Heart left ventricle (tissue), 13 donors: ENCODE data around the gene CCDC190.

Experiments
- POLR2A ChIP-seq, 2 donors: fragments of 450-650 bp; IDR thresholded peaks; one replicate each; pipeline ENCODE4 v1.6.1; 2017; ENCODE audit warnings: antibody characterized with exemption in 2 of 2, mild to moderate bottlenecking in 2 of 2, moderate library complexity in 2 of 2
- TF ChIP-seq, protein P1 (sequence below), 12 donors: fragments of 200-600 bp; sonication (generic) in 4 of 12; IDR thresholded peaks; one replicate each; pipeline versions ENCODE4 v1.5.0 to v1.8.0; 2018 to 2022; ENCODE audit warnings: antibody characterized with exemption in 12 of 12, mild to moderate bottlenecking in 5 of 12
- donor health status: ischemic (EF 13 %, LVEDD 7.1; RV severe dilation, severe dysfunction).
- donor health status: DM: no; HTN: yes; CAD: no.
- donor health status: DM: no; HTN: no; CAD: no.
- donor health status: ischemic (EF 25% LVEDD 6.9; RV normal size, moderate dysfunction).
- donor health status: ischemic (EF 25% LVEDD 5.7; RV mildly dilated, moderate dysfunction).
- donor health status: ischemic (EF 35%, LVEDD 5.7; RV mildly dilated, moderate dysfunction).
- donor health status: nonischemic (EF 11% LVEDD 7.7; RV severe dilation, severe dysfunction).
- donor health status: DM: yes; HTN: yes; CAD: no.
- donor health status: PGD.
- donor health status: ischemic (EF 29% LVEDD 5.4; RV normal size, mild dysfunction).
- donor health status: nonischemic (EF 23%, LVEDD 6.1; RV moderate dilation, normal function).

DNA sequence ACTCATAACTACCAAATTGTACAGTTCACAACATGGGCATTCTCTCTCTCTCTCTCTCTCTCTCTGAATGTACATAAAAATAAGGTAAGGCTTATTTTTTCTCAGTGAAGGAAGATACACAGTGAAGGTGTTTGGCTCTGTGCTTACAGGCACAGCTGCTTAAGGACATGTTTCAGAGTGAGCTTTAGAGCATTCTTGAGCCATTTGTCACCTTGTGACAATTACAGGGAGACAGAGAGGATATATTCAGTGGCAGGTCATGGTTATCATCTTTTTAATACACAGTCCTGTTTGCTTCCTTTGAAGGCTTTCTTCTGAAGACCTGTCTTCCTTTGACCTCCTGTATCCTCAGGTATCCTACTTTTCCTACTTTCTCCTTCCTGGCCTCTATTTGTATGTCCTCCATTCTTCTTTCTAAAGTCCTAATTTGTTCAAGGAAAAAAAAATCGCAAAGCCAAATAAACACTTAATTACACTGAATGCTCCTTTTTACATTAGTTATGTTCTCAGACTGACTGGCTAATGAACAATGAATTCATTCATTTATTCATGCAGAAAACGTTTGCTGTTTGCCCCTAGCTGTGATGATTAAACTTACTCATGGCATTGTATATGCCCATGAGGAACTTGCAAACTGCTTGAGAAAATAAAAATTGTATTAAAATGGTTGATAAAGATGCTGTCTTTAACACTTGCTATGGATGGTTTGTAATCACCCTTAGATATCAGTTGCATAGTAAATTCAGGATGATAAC is 37.0 kb downstream of the CCDC190 start:
- TF ChIP-seq, protein P1, sequence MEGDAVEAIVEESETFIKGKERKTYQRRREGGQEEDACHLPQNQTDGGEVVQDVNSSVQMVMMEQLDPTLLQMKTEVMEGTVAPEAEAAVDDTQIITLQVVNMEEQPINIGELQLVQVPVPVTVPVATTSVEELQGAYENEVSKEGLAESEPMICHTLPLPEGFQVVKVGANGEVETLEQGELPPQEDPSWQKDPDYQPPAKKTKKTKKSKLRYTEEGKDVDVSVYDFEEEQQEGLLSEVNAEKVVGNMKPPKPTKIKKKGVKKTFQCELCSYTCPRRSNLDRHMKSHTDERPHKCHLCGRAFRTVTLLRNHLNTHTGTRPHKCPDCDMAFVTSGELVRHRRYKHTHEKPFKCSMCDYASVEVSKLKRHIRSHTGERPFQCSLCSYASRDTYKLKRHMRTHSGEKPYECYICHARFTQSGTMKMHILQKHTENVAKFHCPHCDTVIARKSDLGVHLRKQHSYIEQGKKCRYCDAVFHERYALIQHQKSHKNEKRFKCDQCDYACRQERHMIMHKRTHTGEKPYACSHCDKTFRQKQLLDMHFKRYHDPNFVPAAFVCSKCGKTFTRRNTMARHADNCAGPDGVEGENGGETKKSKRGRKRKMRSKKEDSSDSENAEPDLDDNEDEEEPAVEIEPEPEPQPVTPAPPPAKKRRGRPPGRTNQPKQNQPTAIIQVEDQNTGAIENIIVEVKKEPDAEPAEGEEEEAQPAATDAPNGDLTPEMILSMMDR (IDR thresholded peaks at IDR 0.05), result no peak
- TF ChIP-seq POLR2A (IDR thresholded peaks at IDR 0.05), result no peak
